GM19023 (cell line): Measurements from ENCODE around the gene PCDHGB3.
A peak's percentile ranks its signal among the peaks of the same experiment; 100 is the strongest.
"Not testable (repeated sequence)": the region's sequence is repeated elsewhere in the genome, so short reads cannot be mapped to it uniquely, and the experiment has no call there.

Source experiments
- ATAC-seq: cut with Tn5 transposase; IDR thresholded peaks from one replicate; pipeline ENCODE4 v1.9.1; 2021; ENCODE audit warnings: mild to moderate bottlenecking, moderate library complexity; ENCODE audit not compliant: unreplicated experiment

The PCDHGB3 gene

GRCh38 chr5:141356950-141357349, 13.1 kb upstream of the PCDHGB3 start:
- no peak for ATAC-seq

- no peak for ATAC-seq
Measured at GRCh38 chr5:141359790-141360426, 10.1 kb upstream of the PCDHGB3 start, which contains the start of gene PCDHGB2. TSS of gene PCDHGB2 (plus strand) at chr5:141359994. CDS start at chr5:141360136, 142 bp downstream.

DNA sequence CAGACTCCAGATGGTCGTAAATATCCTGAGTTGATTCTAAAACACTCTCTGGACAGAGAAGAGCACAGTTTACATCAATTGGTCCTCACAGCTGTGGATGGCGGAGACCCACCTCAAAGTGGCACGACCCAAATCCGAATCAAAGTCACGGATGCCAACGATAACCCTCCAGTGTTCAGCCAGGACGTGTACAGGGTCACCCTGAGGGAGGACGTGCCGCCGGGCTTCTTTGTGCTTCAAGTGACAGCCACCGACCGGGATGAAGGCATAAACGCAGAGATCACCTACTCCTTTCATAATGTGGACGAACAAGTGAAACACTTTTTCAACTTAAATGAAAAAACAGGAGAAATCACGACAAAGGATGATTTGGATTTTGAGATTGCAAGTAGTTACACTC, 9.4 kb upstream of the PCDHGB3 start:
- no peak for ATAC-seq

DNA sequence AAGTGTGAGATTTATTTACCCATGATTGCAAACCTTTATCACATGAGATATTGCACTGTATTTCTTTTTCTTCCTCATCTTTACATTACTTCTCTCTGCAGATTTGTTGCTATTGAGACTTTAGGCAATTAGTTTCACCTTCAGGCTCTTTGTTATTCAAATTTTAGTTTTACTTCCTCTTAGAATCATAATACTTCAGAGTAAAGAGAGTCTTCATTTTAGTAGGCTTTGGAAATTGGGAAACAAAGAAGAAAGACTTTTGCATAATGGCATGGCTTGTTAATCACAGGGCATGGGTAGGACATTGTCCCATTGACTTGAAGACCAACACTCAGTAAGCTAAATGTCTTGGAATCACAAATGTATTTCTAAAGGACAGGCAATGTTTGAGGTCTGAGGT, 7.3 kb upstream of the PCDHGB3 start:
- ATAC-seq, result no peak

DNA sequence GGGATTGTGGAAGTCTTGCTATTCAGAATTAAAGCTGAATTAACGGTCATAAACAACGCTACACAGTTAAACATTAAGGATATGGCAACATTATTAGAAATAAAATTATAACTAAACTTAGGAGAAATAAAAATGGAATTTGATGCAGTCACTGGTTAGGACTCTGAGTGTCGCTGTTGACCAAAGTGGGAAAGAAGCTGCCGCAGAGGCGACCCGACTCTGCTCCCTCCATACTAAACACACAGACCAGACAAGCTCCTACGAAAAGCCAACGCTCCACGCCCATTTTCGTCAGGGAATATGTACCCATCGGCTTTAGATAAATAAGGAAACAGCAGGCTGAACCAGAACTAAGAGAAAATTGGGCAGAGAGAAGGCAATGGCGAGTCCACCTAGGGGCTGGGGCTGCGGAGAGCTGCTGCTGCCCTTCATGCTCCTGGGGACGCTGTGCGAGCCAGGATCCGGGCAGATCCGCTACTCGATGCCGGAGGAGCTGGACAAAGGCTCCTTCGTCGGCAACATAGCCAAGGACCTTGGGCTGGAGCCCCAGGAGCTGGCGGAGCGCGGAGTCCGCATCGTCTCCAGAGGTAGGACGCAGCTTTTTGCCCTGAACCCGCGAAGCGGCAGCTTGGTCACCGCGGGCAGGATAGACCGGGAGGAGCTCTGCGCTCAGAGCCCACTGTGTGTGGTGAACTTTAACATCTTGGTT, 5.9 kb upstream of the PCDHGB3 start, which contains the start of gene PCDHGA5:
Gene PCDHGA5, plus strand, starts transcription at position 211 of the 709 bp plus-strand sequence. Its CDS starts 169 bp downstream, at position 380.
- no peak for ATAC-seq

DNA sequence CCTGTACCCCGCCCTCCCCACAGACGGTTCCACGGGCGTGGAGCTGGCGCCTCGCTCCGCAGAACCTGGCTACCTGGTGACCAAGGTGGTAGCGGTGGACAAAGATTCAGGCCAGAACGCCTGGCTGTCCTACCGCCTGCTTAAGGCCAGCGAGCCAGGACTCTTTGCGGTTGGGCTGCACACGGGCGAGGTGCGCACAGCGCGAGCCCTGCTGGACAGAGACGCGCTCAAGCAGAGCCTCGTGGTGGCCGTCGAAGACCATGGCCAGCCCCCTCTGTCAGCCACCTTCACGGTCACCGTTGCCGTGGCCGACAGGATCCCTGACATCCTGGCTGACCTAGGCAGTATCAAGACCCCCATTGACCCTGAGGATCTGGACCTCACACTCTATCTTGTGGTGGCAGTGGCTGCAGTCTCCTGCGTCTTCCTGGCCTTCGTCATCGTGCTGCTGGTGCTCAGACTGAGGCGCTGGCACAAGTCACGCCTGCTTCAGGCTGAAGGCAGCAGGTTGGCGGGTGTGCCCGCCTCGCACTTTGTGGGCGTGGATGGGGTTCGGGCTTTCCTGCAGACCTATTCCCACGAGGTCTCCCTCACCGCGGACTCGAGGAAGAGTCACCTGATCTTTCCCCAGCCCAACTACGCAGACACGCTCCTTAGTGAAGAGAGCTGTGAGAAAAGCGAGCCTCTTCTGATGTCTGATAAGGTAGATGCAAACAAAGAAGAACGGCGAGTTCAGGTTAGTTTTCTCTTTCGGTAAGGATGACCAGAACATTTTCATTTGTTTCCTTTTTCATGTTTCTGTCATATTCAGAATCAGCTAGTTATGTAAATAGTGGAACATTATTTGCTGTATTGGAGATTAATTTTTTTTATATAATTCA, 3.8 kb upstream of the PCDHGB3 start:
- ATAC-seq, result no peak

GRCh38 chr5:141371572-141372475, 1.8 kb downstream of the PCDHGB3 start:
- ATAC-seq, result no peak

GRCh38 chr5:141373673-141374317, 3.8 kb downstream of the PCDHGB3 start, which contains the start of gene PCDHGA6:
TSS of gene PCDHGA6 (plus strand) at chr5:141373891. CDS start at chr5:141374084, 193 bp downstream.
- ATAC-seq, result no peak

GRCh38 chr5:141374627-141375026, 4.6 kb downstream of the PCDHGB3 start:
- no peak for ATAC-seq

- not testable (repeated sequence) for ATAC-seq
Measured at GRCh38 chr5:141375444-141376155, 5.6 kb downstream of the PCDHGB3 start.

- no peak for ATAC-seq
Measured at GRCh38 chr5:141382469-141383294, 12.6 kb downstream of the PCDHGB3 start, which contains the start of gene PCDHGA7. TSS of gene PCDHGA7 (plus strand) at chr5:141382742. CDS start at chr5:141382900, 158 bp downstream.

DNA sequence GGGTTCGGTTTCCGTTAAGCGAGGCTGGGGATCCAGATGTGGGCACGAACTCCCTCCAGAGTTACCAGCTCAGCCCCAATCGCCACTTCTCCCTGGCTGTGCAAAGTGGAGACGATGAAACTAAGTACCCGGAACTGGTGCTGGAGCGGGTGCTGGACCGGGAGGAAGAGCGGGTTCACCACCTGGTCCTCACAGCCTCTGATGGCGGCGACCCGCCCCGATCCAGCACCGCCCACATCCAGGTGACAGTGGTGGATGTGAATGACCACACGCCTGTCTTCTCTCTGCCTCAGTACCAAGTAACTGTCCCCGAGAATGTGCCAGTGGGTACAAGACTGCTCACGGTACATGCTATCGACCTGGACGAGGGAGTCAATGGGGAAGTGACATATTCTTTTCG, 13.3 kb downstream of the PCDHGB3 start:
- ATAC-seq, result no peak

- ATAC-seq, result no peak
Measured at GRCh38 chr5:141384471-141385267, 14.6 kb downstream of the PCDHGB3 start.

DNA sequence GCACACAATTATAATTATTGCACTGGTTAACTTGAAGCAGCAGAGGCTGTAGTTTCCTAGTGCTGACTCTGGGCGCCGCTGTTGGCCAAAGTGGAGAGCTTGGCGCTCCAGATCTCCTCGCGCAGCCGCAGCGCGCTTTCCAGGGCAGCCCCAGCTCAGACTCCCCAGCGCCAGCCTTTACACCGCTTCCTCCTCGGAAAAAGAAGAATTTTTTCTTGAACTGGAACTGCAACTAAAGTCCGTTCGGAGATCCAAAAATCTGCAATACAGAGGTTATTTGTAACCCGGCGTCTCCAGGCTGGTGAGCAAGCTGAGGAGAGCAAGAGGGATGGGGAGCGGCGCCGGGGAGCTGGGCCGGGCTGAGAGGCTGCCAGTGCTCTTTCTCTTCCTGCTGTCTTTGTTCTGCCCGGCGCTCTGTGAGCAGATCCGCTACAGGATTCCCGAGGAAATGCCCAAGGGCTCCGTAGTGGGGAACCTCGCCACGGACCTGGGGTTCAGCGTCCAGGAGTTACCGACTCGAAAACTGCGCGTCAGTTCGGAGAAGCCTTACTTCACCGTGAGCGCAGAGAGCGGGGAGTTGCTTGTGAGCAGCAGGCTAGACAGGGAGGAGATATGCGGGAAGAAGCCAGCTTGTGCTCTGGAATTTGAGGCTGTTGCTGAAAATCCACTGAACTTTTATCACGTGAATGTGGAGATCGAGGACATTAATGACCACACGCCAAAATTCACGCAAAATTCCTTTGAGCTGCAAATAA, 17.7 kb downstream of the PCDHGB3 start, which contains the start of gene PCDHGB4:
Gene PCDHGB4, plus strand, starts transcription at position 142 of the 755 bp plus-strand sequence. Its CDS starts 187 bp downstream, at position 329.
- ATAC-seq, result peak; percentile 70

DNA sequence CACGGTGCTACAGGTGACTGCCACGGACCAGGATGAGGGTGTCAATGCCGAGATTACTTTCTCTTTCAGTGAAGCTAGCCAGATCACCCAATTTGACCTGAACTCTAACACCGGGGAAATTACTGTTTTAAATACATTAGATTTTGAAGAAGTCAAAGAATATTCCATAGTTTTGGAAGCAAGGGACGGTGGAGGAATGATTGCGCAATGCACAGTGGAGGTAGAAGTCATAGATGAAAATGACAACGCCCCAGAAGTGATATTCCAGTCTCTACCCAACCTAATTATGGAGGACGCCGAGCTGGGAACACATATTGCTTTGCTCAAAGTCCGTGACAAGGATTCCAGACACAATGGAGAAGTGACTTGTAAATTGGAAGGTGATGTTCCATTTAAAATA, 18.6 kb downstream of the PCDHGB3 start:
- ATAC-seq, result no peak
